GM12892 (cell line): ENCODE results near the gene TNNC2.

ENCODE experiments used
- POLR2A ChIP-seq: IDR thresholded peaks from 2 replicates; pipeline ENCODE4 v1.6.1; 2011; ENCODE audit warnings: low read depth, low read length, control low read depth
- POLR2AphosphoS5 ChIP-seq: IDR thresholded peaks from 2 replicates; pipeline ENCODE4 v1.6.1; 2011; ENCODE audit warnings: low read depth, low read length, control low read depth

- TF ChIP-seq POLR2A: no peak
- no peak for TF ChIP-seq POLR2AphosphoS5
Observed at GRCh38 chr20:45835825-45836224, 8.7 kb upstream of the TNNC2 start.
